SK-N-SH (cell line): ENCODE data around the gene LRIG1.

ENCODE experiments used
- CTCF ChIP-seq: fragments of 200-600 bp; sonication (generic); IDR thresholded peaks from 2 replicates; pipeline ENCODE4 v1.6.1; 2017; ENCODE audit warnings: antibody characterized with exemption, mild to moderate bottlenecking, moderate library complexity
- ELF1 ChIP-seq: IDR thresholded peaks from 2 replicates; pipeline ENCODE4 v1.4.0; 2012
- REST ChIP-seq: IDR thresholded peaks from 2 replicates; pipeline ENCODE4 v1.6.1; 2012; ENCODE audit warnings: mild to moderate bottlenecking, low read depth, low read length, moderate library complexity
- TCF12 ChIP-seq: IDR thresholded peaks from 2 replicates; pipeline ENCODE4 v1.4.0; 2012

- TF ChIP-seq TCF12 (no peak), ELF1 (no peak), CTCF (no peak), REST (no peak)
Observed at GRCh38 chr3:66348704-66349103, 152.1 kb downstream of the LRIG1 start.
